SK-N-MC (cell line): Measurements from ENCODE around the gene GNA14.

Source experiments
- EZH2 ChIP-seq: fragments of 200-600 bp; sonication (generic); IDR thresholded peaks from one replicate; pipeline ENCODE4 v1.6.1; 2017; ENCODE audit warnings: antibody characterized with exemption
- POLR2AphosphoS5 ChIP-seq: IDR thresholded peaks from 2 replicates; pipeline ENCODE4 v1.6.1; 2012; ENCODE audit warnings: mild to moderate bottlenecking, low read depth, low read length, borderline replicate concordance

DNA sequence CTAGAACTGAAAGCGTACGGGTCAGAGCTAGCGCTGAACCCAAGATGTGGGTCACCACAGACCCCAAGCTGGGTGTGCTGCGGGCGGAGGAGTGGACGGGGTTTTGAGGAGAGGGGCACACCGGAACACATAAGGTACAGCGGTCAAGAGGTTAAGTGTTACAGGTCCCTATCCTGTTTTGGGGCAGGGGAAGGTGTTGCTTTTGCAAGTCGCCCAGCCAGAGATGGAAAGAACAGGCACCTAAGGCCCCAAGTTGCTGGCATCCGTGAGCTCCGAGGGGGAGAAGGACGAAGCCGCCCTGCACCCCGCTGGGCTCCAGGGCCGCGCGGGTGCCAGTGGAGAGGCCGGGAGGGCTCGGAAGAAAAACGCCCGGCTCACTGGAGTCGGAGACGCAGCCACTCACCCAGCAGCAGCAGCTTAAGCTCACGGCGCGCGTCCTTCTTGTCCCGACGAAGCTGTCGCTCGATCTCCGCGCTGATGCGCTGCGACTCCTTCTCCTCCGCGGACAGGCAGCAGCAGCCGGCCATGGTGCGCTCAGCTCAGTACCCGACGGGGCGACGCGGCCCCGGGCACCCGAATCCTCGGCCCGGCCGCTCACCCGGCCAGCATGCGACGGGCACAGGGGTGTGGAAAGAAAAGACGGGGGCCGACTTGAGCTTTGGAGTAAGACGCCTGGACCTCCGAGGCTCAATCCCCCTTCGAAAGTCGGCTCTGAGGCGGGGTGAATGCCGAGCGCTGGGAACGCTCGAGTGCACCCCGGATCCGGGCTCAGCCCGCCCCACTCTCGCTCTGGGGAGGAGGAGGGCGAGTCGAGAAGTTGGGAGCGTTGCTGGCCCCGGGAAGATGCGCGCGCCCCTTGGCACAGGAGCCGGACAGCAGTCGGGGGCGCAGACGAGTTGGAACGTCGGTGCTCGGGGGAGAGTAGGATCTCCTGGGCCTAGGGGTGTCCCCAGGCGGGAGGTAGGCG lies 572 bp downstream of the GNA14 start:
- no peak for TF ChIP-seq POLR2AphosphoS5
- no peak for TF ChIP-seq EZH2
